Thyroid gland (tissue), 4 donors: ENCODE results near the gene BCAS1. TPM values are rescaled to one million over a fixed set of nuclear protein-coding genes. Genes with fewer than 3 reads are reported as not detected.

Experiments used
- DNase-seq, 2 donors: peaks; one replicate each; pipeline ENCODE4 v3.0.0-alpha.2; 2019
- H3K27ac ChIP-seq, 3 donors: fragments of 200-600 bp; sonication (generic); 1 replicate in 2 of 3; 2 replicates in 1 of 3; pipeline ENCODE4 v1.5.1; 2016 to 2019; ENCODE audit warnings: mild to moderate bottlenecking in 1 of 3, moderate library complexity in 1 of 3
- H3K27me3 ChIP-seq: fragments of 200-600 bp; sonication (generic); one replicate; pipeline ENCODE4 v1.5.1; 2019
- H3K36me3 ChIP-seq, 2 donors: fragments of 200-600 bp; sonication (generic); one replicate each; pipeline ENCODE4 v1.5.1; 2016 to 2019
- H3K4me1 ChIP-seq, 2 donors: fragments of 200-600 bp; sonication (generic); one replicate each; pipeline ENCODE4 v1.5.1; 2017 to 2019
- H3K4me3 ChIP-seq, 3 donors: fragments of 200-600 bp; sonication (generic); replicated peaks in 1 of 3; 1 replicate in 2 of 3; 2 replicates in 1 of 3; pipeline ENCODE4 v1.5.1; 2016; ENCODE audit warnings: mild to moderate bottlenecking in 1 of 3
- H3K9me3 ChIP-seq: fragments of 200-600 bp; sonication (generic); one replicate; pipeline ENCODE4 v1.5.1; 2017
- POLR2A ChIP-seq, 2 donors: fragments of 450-650 bp; IDR thresholded peaks; one replicate each; pipeline ENCODE4 v1.6.1; 2017; ENCODE audit warnings: antibody characterized with exemption in 2 of 2, mild to moderate bottlenecking in 2 of 2, moderate library complexity in 1 of 2
- WGBS, 2 donors: methylation state at CpG; one replicate each; pipeline ENCODE4 v1.1.5; 2017; 5-methylcytosine and 5-hydroxymethylcytosine counted together
- intact Hi-C: fragments of 100-400 bp; cut with DNase I; formaldehyde crosslinking; loops from one replicate; pipeline ENCODE4 v1.15.1; 2023
- microRNA-seq: library from miRNA; unstranded; fragments of <30 nt; microRNA quantifications from one replicate; pipeline ENCODE4, GENCODE V29; 2016
- small RNA-seq: library from RNA; depleted of rRNA; stranded (forward); fragments of <200 nt; gene quantifications from one replicate; pipeline ENCODE3, GENCODE V24; 2016
- total RNA-seq, 4 donors: library from RNA; depleted of rRNA; stranded (reverse); fragments of >200 nt; gene quantifications; one replicate each; pipeline ENCODE4 v1.2.3, GENCODE V29; 2016
- TF ChIP-seq, protein P1 (sequence below), 6 experiments: fragments of 200-600 bp in 3 of 6; fragments of 450-650 bp in 3 of 6; sonication (generic) in 3 of 6; IDR thresholded peaks; one replicate each; pipeline ENCODE4 v1.5.1; 2016 to 2019; ENCODE audit warnings: antibody characterized with exemption in 6 of 6, mild to moderate bottlenecking in 2 of 6, inconsistent platforms in 1 of 6, moderate library complexity in 1 of 6

Gene BCAS1
- total RNA-seq, 4 donors from 2014 or later: 0.11 TPM; not detected in 3

DNA sequence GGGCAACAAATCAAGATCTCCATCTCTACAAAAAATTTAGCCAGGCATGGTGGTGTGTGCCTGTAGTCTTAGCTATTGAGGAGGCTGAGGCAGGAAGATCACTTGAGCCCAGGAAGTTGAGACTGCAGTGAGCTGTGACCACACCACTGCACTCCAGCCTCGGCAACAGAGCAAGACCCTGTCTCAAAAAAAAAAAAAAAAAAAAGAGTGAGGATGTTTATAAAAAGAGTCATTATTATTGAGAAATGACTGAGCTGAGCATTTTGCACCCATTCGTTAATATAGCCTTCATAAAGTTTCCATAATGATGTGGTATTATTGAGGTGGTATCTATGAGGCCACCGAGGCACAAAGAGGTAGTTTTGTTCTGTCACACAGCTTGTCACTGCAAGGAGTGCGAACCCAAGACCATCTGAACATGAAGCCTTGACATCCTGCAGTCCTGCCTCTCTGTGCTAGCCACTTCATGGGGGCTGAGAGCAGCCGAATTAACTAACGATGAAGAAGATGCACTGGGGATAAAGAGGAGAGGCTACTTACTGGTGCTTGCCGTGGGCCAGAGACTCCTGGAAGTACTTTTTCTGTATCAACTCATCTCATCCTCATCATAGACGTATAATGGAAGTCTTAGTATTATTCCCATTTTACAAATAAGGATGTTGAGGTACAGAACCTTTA is 175.5 kb downstream of the BCAS1 start:
- WGBS, 2 donors: 86 to 90% methylated on average over 8 of the region's 8 CpGs

More for the DNA sequence above, 175.5 kb downstream of the BCAS1 start:
- intact Hi-C loops: no loop called here
- H3K4me1 ChIP-seq: peaks cover 0 to 7% of the 10 kb centered on the region in 2 donors
- no peaks in the 10 kb centered on the region for H3K27me3 ChIP-seq
- H3K36me3 ChIP-seq: no peaks in the 10 kb centered on the region
- H3K9me3 ChIP-seq: no peaks in the 10 kb centered on the region
- no peak overlapping the region for H3K27ac ChIP-seq
- H3K4me3 ChIP-seq: no peak overlapping the region
- TF ChIP-seq POLR2A (IDR thresholded peaks at IDR 0.05): no peak
- TF ChIP-seq, protein P1, sequence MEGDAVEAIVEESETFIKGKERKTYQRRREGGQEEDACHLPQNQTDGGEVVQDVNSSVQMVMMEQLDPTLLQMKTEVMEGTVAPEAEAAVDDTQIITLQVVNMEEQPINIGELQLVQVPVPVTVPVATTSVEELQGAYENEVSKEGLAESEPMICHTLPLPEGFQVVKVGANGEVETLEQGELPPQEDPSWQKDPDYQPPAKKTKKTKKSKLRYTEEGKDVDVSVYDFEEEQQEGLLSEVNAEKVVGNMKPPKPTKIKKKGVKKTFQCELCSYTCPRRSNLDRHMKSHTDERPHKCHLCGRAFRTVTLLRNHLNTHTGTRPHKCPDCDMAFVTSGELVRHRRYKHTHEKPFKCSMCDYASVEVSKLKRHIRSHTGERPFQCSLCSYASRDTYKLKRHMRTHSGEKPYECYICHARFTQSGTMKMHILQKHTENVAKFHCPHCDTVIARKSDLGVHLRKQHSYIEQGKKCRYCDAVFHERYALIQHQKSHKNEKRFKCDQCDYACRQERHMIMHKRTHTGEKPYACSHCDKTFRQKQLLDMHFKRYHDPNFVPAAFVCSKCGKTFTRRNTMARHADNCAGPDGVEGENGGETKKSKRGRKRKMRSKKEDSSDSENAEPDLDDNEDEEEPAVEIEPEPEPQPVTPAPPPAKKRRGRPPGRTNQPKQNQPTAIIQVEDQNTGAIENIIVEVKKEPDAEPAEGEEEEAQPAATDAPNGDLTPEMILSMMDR (IDR thresholded peaks at IDR 0.05): no peak
- DNase-seq: no peak

Small RNA genes lying within 50 kb of the gene (microRNA-seq; reads per million reads assigned to microRNA genes)
- gene MIR4756: not detected

Small RNA genes lying within 50 kb of the gene (small RNA-seq; reads per million reads assigned to genes)
- not detected for gene MIR4756

Other genes starting within 250 kb of the BCAS1 start
- gene CYP24A1, start 103.4 kb upstream of the BCAS1 start, total RNA-seq: 1 to 10 TPM in 1 of 4 donors, under 1 TPM in 2, not detected in 1; 0.44 to 6.6 (median 0.67) TPM
- 10 to 100 TPM; 24.0 to 38.3 (median 31.5) TPM for gene PFDN4, start 137.5 kb upstream of the BCAS1 start, total RNA-seq